ENCODE measurements around the gene LCOR.

DNA sequence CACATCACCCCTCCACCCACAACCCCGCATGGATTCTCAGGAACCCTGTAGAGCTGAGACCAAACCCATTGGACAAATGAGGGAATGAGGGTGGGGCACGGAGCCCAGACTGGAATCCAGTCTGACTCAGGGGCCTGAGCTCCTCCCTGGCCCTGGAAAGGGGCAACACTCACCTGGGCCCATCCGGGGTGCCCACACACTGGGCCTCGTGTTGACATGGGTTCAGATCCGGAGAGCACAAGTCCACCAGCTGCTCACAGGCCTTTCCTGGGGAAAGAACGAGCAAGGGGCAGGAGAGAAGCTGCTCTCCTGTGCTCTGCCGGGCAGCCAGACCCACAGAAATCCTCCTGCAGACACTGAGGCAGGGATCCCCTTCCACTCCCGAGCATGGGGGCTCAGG is 181.5 kb downstream of the LCOR start:
- TF ChIP-seq GATA2 (IDR thresholded peaks at IDR 0.05; ENCODE audit: low read depth, low read length) (no peak), GATA3 (IDR thresholded peaks at IDR 0.05; ENCODE audit: low read depth, low read length) (no peak)

Data from SH-SY5Y (cell line).